NOMO-1 treated with DMSO at 0.1 percent for 48 hours (cell line): ENCODE measurements around the gene GID4.
"Not testable (repeated sequence)": the region's sequence is repeated elsewhere in the genome, so short reads cannot be mapped to it uniquely, and the experiment has no call there.

Experiments used
- DNase-seq: peaks from one replicate; lab custom pipeline; 2025; ENCODE audit not compliant: unreplicated experiment; lab: John Stamatoyannopoulos, UW

GID4 gene

DNA sequence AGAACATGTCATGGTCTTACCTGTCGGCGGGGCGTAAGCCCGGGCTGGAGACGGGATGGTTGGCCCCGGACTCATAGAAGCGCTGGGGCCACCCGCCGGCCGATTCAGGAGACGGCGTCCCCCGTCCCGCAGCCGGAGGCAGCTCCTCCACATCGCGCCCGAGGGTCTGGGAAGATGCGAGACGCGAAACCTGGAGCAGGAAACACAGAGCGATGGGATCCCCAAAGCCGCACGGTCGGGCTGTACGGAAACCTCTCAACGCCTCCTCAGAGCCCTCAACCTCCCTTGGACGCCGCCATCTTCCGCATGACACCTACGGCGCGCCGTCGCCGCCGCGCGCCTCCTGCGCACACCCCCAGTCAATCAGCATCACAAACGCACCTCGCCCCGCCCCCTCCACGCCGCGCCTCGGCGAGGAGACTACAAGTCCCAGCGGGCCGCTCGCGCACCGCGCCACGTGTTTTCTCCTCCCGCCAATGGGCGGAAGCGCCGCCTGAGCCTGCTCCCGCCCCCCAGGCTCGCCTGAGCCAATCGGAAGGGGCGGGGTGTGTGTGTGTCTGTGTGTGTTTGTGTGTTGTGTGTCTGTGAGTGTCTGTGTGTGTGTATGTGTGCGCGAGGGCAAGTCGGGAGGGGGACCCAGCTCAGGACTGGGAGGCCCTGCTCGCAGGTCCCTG, at the start of gene GID4, which contains the start of gene ATPAF2:
Gene GID4, plus strand, starts transcription at position 548 of the 674 bp plus-strand sequence. Its CDS starts 57 bp downstream, at position 605.
Gene ATPAF2, minus strand, starts transcription at position 308 of the 674 bp plus-strand sequence. Its CDS starts 155 bp downstream, at position 153.
- peak; percentile 98 for DNase-seq

DNA sequence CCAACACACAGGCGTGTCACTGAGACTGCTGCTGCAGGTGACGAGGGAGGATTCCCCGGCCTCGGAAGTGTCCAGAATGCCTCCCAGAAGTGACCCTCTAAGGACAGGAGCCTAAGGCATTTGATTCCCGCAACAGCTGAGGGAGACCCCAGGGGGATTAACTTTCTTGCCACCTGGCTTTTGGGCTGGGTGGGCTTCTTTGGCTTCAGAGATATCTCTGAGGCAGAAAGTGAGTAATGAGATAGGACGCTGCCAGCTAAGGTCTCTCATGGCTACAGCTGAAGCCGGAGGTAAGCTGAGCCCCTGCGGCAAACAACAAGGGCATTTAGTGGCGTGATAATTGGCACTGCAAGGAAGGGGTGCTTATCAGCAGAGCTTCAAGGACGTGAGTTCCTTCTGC, 49.6 kb upstream of the GID4 start:
- DNase-seq: no peak

DNA sequence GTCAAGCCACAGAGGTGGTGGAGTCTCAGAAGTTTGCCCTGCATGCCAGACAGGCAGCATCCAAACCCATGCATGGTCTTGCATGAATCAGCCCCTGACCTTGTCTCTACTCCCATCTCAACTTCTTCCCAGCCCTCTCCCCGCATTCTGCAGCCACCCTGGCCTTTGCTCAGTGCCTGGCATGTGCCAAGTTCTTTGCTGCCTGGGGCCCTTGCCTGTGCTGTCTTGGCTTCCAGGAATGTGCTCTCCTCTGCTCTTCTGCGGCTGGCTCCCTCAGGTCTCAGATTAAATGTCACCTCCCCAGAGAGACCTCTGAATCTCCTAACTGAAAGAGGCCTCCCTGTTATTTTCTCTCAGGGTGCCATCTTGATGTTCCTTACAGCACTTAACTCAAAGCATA, 48.9 kb upstream of the GID4 start:
- no peak for DNase-seq

DNA sequence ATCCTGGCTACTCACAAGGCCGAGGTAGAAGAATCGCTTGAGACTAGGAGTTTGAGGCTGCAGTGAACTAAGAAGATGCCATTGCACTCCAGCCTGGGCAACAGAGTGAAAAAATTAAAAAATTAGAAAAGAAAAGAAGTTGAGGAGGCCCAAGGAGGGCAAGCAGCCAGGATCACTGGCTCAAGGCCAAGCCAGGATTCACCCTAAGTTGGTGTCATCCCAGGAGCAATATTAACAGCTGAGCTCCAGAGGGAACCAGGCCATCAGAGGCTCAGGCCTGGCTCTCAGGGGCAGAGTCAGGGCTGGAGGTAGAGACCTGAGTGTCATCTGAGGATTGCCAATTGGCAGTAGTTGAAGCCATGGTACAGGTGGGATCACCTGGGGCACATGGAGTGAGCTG, 45.8 kb upstream of the GID4 start:
- no peak for DNase-seq

GRCh38 chr17:17993852-17994251, 45.4 kb upstream of the GID4 start:
- DNase-seq: no peak

GRCh38 chr17:17994271-17995069, 44.7 kb upstream of the GID4 start:
- no peak for DNase-seq

- not testable (repeated sequence) for DNase-seq
Observed at GRCh38 chr17:17995887-17996286, 43.3 kb upstream of the GID4 start.

DNA sequence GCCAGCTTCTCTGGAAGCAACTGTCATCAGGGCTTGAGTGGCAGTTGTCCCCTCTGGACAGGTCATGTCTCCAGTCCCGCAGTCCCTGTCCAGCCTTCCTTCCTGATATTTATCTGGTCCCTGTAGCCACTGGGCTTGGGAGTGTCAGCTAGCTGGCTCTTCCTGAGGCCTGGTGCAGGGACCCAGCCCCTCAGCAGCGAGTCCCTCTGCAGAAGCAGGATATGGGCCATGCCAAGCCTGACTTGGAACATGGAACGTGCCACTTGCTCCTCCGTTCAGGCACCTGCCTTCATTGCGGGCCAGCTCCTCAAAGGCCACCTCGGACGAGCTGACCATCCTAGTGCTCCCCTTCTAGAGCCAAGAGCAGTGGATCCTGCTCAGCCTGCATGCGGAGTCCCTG, 40.3 kb upstream of the GID4 start:
- no peak for DNase-seq

- no peak for DNase-seq
Observed at GRCh38 chr17:17999364-18000029, 39.7 kb upstream of the GID4 start.

GRCh38 chr17:18000030-18000408, 39.2 kb upstream of the GID4 start:
- DNase-seq: no peak

GRCh38 chr17:18002171-18002570, 37.0 kb upstream of the GID4 start:
- DNase-seq: no peak

GRCh38 chr17:18004345-18004744, 34.9 kb upstream of the GID4 start:
- DNase-seq: no peak

- no peak for DNase-seq
Observed at GRCh38 chr17:18004884-18005305, 34.3 kb upstream of the GID4 start.

DNA sequence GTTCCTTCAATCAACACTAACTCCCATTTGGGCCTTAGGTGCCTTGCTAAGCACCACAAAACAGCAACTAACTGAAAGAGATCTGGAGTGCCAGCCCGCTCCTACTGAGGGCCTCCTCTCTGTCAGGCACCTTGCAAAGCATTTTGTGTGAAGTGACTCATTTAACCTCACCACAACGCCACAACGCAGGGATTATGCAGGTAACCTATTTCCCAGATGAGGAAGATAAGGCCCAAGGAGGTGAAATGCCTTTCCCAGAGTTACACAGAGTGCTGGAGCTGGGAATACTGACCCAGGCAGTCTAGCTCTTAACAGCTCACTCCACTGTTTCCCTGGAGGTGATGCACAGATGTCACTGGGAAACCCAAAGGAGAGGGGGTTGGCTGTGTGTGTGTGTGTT, 33.7 kb upstream of the GID4 start:
- no peak for DNase-seq

DNA sequence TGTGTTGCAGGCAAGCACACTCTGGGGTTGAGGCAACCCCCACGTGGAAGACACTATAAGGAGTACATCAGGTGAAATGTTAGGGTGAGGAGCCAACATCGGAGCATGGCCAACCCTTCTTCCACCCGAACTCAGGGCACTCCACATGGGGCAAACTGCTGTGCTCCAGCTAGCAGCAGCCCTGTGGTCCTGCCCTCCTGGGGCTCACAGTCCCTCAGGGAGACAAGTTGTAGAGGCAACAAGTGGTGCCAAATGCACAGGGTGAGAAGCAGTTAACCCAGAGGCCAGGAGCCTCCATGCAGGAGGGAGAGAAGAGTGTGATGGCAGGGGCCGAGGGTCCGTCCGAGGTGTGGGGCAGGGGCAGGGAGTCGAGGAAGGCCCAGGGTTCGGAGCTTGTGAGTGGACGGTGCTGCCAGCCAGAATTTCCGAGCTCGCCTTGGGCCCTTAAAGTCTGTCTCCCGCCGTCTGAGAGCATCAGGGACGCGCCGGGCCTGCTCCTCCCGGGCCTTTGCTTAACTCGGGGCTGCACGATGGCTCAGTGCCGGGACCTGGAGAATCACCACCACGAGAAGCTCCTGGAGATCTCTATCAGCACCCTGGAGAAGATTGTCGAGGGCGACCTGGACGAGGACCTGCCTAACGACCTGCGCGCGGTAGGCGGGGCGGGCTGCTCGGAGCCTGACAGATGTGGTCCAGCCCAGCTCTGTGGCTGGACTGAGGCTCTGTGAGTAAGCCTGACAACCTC, 32.5 kb upstream of the GID4 start:
- no peak for DNase-seq

- DNase-seq: no peak
Observed at GRCh38 chr17:18008496-18009268, 30.5 kb upstream of the GID4 start.

- DNase-seq: no peak
Observed at GRCh38 chr17:18009609-18010420, 29.4 kb upstream of the GID4 start.

GRCh38 chr17:18011286-18011685, 27.9 kb upstream of the GID4 start:
- no peak for DNase-seq

- DNase-seq: no peak
Observed at GRCh38 chr17:18014006-18014405, 25.2 kb upstream of the GID4 start.

DNA sequence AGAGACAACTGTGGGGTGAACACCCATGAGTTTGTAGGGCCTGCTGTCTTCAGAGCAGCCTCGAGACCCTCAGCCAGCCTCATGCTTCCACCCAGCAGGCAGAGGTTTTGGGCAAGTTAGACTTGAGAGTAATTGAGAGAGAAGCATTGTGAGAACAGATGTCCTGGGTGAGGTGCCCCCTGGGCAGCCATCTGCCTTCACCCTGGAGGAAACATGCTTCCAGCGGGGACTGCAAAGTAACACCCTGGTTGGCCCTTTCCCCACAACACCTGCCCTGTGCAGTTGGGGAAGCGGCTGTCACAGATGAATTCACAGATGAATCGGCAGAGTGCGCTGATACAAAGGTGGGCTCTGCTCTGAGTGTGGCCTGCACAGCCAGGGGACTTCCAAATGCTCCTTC, 23.6 kb upstream of the GID4 start:
- DNase-seq: no peak
